ENCODE measurements around the gene ANTXR1.

The ANTXR1 gene

GRCh38 chr2:69211686-69212085 lies 198.7 kb downstream of the ANTXR1 start:
- no peak for TF ChIP-seq ZNF274 (IDR thresholded peaks at IDR 0.05; ENCODE audit: low read depth, low read length)
- H3K4me3 ChIP-seq (ENCODE audit: low read length) = no peak overlapping the region

- no peak for TF ChIP-seq ZNF274 (IDR thresholded peaks at IDR 0.05; ENCODE audit: low read depth, low read length)
- no peak overlapping the region for H3K4me3 ChIP-seq (ENCODE audit: low read length)
Observed at GRCh38 chr2:69212238-69213028, 199.5 kb downstream of the ANTXR1 start.

- no peak for TF ChIP-seq ZNF274 (IDR thresholded peaks at IDR 0.05; ENCODE audit: low read depth, low read length)
- no peak overlapping the region for H3K4me3 ChIP-seq (ENCODE audit: low read length)
Observed at GRCh38 chr2:69213201-69213600, 200.2 kb downstream of the ANTXR1 start.

- H3K4me3 ChIP-seq (ENCODE audit: low read length) = no peak overlapping the region
- no peak for TF ChIP-seq ZNF274 (IDR thresholded peaks at IDR 0.05; ENCODE audit: low read depth, low read length)
Observed at GRCh38 chr2:69213782-69214181, 200.8 kb downstream of the ANTXR1 start.

DNA sequence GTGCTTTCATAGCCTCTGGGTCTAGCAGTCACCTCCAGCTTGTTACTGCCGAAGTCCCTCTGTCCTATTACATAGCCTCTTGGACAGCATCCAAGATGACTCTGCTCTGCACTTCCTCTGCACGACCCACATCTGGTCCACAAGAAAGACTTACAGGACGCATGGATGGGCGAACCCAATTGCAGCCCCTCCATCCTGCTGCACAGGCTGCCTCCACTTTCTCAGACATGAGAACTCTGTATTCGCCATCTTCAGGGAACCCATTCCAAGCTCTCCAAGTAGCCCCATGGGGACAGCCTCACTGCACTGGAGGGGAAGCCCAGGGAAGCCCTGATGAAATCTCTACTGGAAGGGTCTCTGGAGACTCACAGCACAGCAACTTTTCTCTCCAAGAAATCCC lies 201.9 kb downstream of the ANTXR1 start:
- no peak overlapping the region for H3K4me3 ChIP-seq (ENCODE audit: low read length)
- no peak for TF ChIP-seq ZNF274 (IDR thresholded peaks at IDR 0.05; ENCODE audit: low read depth, low read length)

DNA sequence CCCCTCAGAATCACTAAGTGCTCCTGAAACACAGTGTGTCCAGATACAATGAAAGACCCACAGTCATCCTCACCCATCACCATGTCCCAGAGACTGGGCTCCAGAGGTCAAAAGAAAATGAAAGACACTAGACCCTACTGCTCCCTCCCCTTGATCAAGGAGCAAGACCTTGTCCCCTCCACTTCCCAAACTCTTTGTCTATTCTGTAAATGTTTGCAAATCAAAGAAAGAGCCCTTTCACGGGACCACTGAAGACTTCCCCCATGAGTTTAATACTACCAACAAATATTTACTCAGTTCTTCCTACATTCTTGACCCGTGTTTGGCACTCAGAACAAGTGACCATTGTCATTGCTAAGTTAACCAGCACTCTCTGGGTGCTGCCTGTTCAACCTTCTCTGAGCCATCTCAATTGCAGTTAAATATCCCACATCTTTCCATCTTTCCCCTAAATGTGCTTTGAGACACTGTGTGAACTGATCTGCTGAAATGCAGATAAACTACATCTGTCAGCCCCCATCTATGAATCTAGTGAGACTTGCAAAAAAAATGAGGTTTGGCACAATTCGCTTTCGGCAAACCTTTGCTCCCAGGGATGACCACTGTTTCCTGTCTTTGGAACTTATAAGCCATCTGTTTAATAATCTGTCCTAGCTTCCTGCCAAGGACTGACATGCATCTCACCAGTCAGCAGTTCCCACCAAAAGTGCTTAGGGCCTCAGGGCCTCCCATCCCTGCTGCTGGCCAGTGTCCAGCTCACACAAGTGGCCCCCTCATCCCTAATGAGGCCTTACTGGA lies 203.8 kb downstream of the ANTXR1 start:
- no peak for TF ChIP-seq ZNF274 (IDR thresholded peaks at IDR 0.05; ENCODE audit: low read depth, low read length)

DNA sequence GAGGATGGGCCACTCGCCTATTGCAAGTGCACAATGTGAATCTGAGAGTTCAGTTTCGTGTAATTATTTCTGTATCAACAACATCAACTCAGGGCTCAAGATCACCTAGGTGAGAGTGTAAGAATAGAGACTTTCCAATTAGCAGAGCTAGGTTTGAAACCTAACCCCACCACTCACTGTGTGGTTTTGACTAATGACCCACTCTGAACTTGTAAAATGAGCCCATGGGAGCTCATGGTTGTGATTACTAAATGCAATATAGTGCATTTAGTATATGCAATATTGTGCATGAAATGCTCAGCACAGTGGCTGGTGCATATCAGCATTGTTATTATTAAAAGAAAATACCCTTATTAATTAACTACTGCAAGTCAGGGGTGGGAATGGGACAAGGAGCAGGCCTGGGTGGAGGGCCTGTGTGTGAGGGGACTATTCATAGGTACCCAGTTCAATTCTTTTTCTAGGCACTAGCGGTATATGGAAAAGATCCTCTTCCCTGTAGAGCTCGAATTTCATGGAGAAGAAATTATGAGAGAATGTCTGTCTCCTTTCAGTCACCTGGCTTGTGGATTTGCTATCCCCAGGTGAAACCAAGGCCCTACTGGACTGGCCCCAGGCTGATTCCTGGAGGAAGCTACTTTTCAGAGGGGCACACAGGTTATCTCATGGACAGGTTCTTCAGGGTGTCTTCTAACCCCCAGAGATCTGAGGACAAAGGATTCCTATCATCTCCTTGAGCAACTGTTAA lies 204.5 kb downstream of the ANTXR1 start:
- no peak overlapping the region for H3K4me3 ChIP-seq (ENCODE audit: low read length)
- TF ChIP-seq ZNF274 (IDR thresholded peaks at IDR 0.05; ENCODE audit: low read depth, low read length) = no peak

More for the DNA sequence above, 203.8 kb downstream of the ANTXR1 start:
- no peak overlapping the region for H3K4me3 ChIP-seq (ENCODE audit: low read length)

GRCh38 chr2:69221512-69221911 lies 208.5 kb downstream of the ANTXR1 start:
- no peak for TF ChIP-seq ZNF274 (IDR thresholded peaks at IDR 0.05; ENCODE audit: low read depth, low read length)
- H3K4me3 ChIP-seq (ENCODE audit: low read length) = no peak overlapping the region

DNA sequence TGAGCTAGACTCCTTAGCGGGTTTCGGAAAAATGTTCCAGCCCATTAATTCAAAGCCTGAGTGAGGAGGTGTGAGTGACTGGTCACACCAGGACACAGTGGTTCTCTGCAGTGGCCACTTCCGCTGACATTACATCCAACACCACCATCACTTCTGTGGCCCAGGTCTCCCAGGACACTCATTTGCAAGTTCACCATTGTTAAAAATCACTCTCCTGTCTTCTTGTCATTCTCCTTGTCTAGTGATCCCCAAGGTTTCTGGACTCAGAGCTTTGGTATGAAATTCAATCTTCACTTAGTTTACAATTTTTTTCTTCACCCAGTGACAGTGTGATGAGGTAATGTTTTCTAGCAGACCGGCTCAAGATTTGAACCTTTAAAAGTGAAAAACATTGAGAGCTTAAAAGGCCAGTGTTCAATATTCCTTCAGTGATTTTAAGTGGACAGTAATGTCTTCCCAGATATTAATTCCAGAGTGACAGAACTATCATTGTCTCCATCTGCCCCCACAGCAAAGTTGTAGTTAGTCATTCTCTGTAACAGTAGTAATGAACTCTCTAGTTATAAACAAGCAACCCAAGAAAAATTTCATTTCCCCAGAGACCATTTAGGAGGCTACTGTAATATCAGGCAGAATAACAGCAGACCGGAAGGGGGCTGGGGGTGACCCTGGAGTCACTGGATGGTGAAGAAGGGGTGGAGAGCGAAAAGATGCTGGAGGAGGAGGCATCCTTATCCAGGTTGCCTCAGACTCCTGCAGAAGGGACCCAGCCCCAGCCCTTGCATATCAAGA lies 209.2 kb downstream of the ANTXR1 start:
- H3K4me3 ChIP-seq (ENCODE audit: low read length) = no peak overlapping the region
- TF ChIP-seq ZNF274 (IDR thresholded peaks at IDR 0.05; ENCODE audit: low read depth, low read length) = no peak

DNA sequence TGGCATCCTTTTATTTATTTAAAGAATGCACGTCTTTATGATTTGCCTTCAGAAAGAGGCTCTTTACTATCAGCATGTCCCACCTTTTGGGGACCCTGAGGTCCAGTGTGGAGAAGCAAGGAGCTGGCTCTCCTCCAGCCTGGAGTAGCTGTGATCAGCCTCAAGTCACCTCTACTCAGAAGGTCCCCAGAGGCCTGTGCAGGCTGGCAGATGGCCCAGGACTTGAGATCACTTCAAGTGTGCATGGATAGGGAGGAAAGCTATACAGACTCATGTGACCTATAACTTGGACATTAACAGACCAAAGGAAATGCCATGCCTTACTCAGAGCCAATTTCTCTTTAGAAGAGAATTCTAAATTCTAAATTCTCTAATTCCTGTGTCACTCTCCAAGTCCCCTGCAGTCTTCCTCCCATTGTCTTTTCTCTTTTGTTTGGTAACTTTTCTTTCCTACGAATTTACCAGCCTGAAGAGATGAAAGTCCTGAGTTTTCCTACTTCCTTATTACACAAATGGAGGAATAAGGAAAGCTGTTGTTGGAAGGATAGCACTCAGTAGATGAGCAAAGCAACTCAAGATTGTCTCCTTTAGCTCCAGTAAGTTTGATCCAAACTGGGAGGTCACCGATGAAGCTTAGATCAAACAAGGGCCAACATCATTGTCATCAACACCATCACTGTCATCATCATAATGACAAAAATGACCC lies 210.1 kb downstream of the ANTXR1 start:
- H3K4me3 ChIP-seq (ENCODE audit: low read length) = no peak overlapping the region
- no peak for TF ChIP-seq ZNF274 (IDR thresholded peaks at IDR 0.05; ENCODE audit: low read depth, low read length)

- no peak overlapping the region for H3K4me3 ChIP-seq (ENCODE audit: low read length)
- no peak for TF ChIP-seq ZNF274 (IDR thresholded peaks at IDR 0.05; ENCODE audit: low read depth, low read length)
Observed at GRCh38 chr2:69223759-69224511, 211.0 kb downstream of the ANTXR1 start.

DNA sequence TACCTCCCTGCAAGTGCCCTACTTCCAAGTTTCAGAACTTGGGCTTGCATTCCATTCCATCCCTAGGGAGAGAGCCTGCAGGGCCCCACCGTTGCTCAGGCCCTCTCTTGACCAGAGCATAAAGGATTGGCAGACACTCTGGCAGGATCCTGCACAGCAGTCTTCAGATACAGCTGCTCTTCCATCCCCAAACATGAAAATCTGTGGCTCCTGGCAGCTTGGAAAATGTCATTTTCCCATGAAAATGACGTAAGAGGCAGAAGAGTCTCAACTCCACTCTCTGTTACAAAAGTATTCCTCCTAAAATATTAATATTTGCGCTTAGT lies 211.5 kb downstream of the ANTXR1 start:
- TF ChIP-seq ZNF274 (IDR thresholded peaks at IDR 0.05; ENCODE audit: low read depth, low read length) = no peak
- no peak overlapping the region for H3K4me3 ChIP-seq (ENCODE audit: low read length)

DNA sequence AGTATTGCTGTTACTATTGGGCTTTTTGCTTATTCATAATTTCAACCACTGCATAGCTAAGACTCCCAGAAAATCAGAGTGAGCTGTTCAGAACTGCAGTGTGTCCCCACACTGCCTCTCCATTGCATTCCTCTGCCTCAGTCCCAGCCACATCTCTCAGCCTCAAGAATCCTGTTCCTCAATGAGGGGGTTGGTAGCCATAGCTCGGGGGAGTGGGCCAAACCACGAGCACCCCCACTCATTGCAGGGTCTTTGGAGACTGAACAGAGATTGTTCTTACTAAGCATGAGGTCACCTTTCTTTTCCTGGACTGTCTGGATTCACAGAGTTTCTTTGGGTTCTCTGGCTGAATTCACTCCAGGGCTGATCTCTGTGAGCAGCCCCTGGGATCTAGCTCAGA lies 213.0 kb downstream of the ANTXR1 start:
- H3K4me3 ChIP-seq (ENCODE audit: low read length) = no peak overlapping the region

More for the DNA sequence above, 213.0 kb downstream of the ANTXR1 start:
- TF ChIP-seq ZNF274 (IDR thresholded peaks at IDR 0.05; ENCODE audit: low read depth, low read length) = no peak
